Neuronal stem cell (in vitro differentiated cells): ENCODE results near the gene SCGB1A1.

ENCODE experiments used
- DNase-seq: peaks from one replicate; pipeline ENCODE4 v3.0.0-alpha.2; 2013; ENCODE audit warnings: low spot score
- H2AFZ ChIP-seq: one replicate; pipeline ENCODE4 v1.6.1; 2013; ENCODE audit warnings: mild to moderate bottlenecking, low read length, inconsistent platforms
- H2AK5ac ChIP-seq: 2 replicates; pipeline ENCODE4 v1.6.1; 2013; ENCODE audit warnings: low read depth, mild to moderate bottlenecking, inconsistent platforms, low read length, moderate library complexity, mixed read lengths
- H2BK120ac ChIP-seq: 2 replicates; pipeline ENCODE4 v1.6.1; 2013; ENCODE audit warnings: low read depth, mild to moderate bottlenecking, inconsistent platforms, low read length, moderate library complexity, mixed read lengths
- H2BK12ac ChIP-seq: one replicate; pipeline ENCODE4 v1.6.1; 2013; ENCODE audit warnings: low read length, inconsistent platforms
- H2BK15ac ChIP-seq: 2 replicates; pipeline ENCODE4 v1.6.1; 2013; ENCODE audit warnings: mild to moderate bottlenecking, low read length, inconsistent platforms, mixed read lengths
- H2BK5ac ChIP-seq: one replicate; pipeline ENCODE4 v1.6.1; 2013; ENCODE audit warnings: inconsistent platforms, mild to moderate bottlenecking, low read length, moderate library complexity
- H3K14ac ChIP-seq: one replicate; pipeline ENCODE4 v1.6.1; 2013; ENCODE audit warnings: low read length, inconsistent platforms
- H3K18ac ChIP-seq: 2 replicates; pipeline ENCODE4 v1.6.1; 2013; ENCODE audit warnings: low read length, inconsistent platforms
- H3K23ac ChIP-seq: 2 replicates; pipeline ENCODE4 v1.6.1; 2013; ENCODE audit warnings: low read depth, mild to moderate bottlenecking, mixed read lengths, low read length, inconsistent platforms; ENCODE audit not compliant: poor library complexity
- H3K27ac ChIP-seq: replicated peaks from 3 replicates; pipeline ENCODE4 v1.5.1; 2013; ENCODE audit warnings: low read length, inconsistent platforms
- H3K27me3 ChIP-seq, 3 experiments: 2 replicates each; pipeline ENCODE4 v1.6.1; 2013; ENCODE audit warnings: low read length in 3 of 3, mild to moderate bottlenecking in 2 of 3, inconsistent platforms in 1 of 3, low read depth in 1 of 3, mixed read lengths in 1 of 3, moderate library complexity in 1 of 3; ENCODE audit not compliant: control insufficient read depth in 3 of 3, insufficient read depth in 3 of 3
- H3K36me3 ChIP-seq, 2 donors: replicated peaks in 1 of 2; 2 replicates each; pipeline ENCODE4 v1.6.1; 2013; ENCODE audit warnings: low read length in 2 of 2; ENCODE audit not compliant: control insufficient read depth in 2 of 2, insufficient read depth in 2 of 2
- H3K4ac ChIP-seq: 2 replicates; pipeline ENCODE4 v1.6.1; 2013; ENCODE audit warnings: inconsistent platforms, mild to moderate bottlenecking, low read length, moderate library complexity
- H3K4me1 ChIP-seq, 2 donors: 1 replicate in 1 of 2; 2 replicates in 1 of 2; pipeline ENCODE4 v1.6.1; 2013; ENCODE audit warnings: low read length in 2 of 2, low read depth in 1 of 2; ENCODE audit not compliant: control insufficient read depth in 2 of 2, insufficient read depth in 1 of 2
- H3K4me2 ChIP-seq: one replicate; pipeline ENCODE4 v1.6.1; 2013; ENCODE audit warnings: mild to moderate bottlenecking, low read length, inconsistent platforms; ENCODE audit not compliant: insufficient read depth, poor library complexity, severe bottlenecking
- H3K4me3 ChIP-seq, 2 donors: 2 replicates each; pipeline ENCODE4 v1.5.1; 2013; ENCODE audit warnings: low read length in 2 of 2, mild to moderate bottlenecking in 2 of 2, inconsistent platforms in 1 of 2, moderate library complexity in 1 of 2
- H3K79me1 ChIP-seq: one replicate; pipeline ENCODE4 v1.6.1; 2013; ENCODE audit warnings: low read depth, mild to moderate bottlenecking, inconsistent platforms, low read length, moderate library complexity
- H3K9ac ChIP-seq: one replicate; pipeline ENCODE4 v1.6.1; 2013; ENCODE audit warnings: mild to moderate bottlenecking, low read depth, low read length, inconsistent platforms; ENCODE audit not compliant: poor library complexity
- H3K9me3 ChIP-seq, 2 donors: replicated peaks in 1 of 2; 2 replicates each; pipeline versions ENCODE3 to v1.6.1; 2013; ENCODE audit warnings: low read length in 2 of 2, mild to moderate bottlenecking in 2 of 2, inconsistent platforms in 1 of 2, low read depth in 1 of 2, mixed read lengths in 1 of 2, moderate library complexity in 1 of 2; ENCODE audit not compliant: control insufficient read depth in 2 of 2, insufficient read depth in 1 of 2
- H4K8ac ChIP-seq: one replicate; pipeline ENCODE4 v1.6.1; 2013; ENCODE audit warnings: low read depth, mild to moderate bottlenecking, inconsistent platforms, low read length, moderate library complexity
- H4K91ac ChIP-seq: one replicate; pipeline ENCODE4 v1.6.1; 2013; ENCODE audit warnings: low read length, low read depth, mild to moderate bottlenecking, inconsistent platforms; ENCODE audit not compliant: poor library complexity
- WGBS, 2 donors: extraction: QIAGEN DNeasy Blood & Tissue Kit; methylation state at CpG; one replicate each; pipeline ENCODE4 v1.1.7; 2013; ENCODE audit warnings: missing lambda C conversion rate in 2 of 2, mixed read lengths in 1 of 2; ENCODE audit not compliant: insufficient read length in 2 of 2, insufficient replicate concordance in 1 of 2; ENCODE audit errors: extremely low coverage in 2 of 2; 5-methylcytosine and 5-hydroxymethylcytosine counted together

The SCGB1A1 gene

GRCh38 chr11:62471603-62472002 lies 52.8 kb downstream of the SCGB1A1 start:
- no peaks in the 10 kb centered on the region for H3K79me1 ChIP-seq
- H4K8ac ChIP-seq, result no peak overlapping the region
- no peaks in the 10 kb centered on the region for H3K9me3 ChIP-seq
- H4K91ac ChIP-seq, result no peak overlapping the region
- peak overlapping the region; percentile 93 for H2BK15ac ChIP-seq
- no peak for DNase-seq
- no peak overlapping the region for H3K23ac ChIP-seq
- no peaks in the 10 kb centered on the region for H3K36me3 ChIP-seq
- no peak overlapping the region for H3K9ac ChIP-seq
- no peak overlapping the region for H3K4me2 ChIP-seq
- H3K18ac ChIP-seq, result peak overlapping the region; percentile 80
- no peaks in the 10 kb centered on the region for H3K27me3 ChIP-seq
- peak overlapping the region; percentile 73 for H2BK12ac ChIP-seq
- no peak overlapping the region for H2AFZ ChIP-seq
- H2AK5ac ChIP-seq, result peak overlapping the region; percentile 94
- H3K4ac ChIP-seq, result no peak overlapping the region
- H3K4me1 ChIP-seq, result peaks cover 0 to 7% of the 10 kb centered on the region in 2 donors
- H2BK120ac ChIP-seq, result no peak overlapping the region
- no peak overlapping the region for H3K4me3 ChIP-seq
- H3K27ac ChIP-seq, result no peak overlapping the region
- peak overlapping the region; percentile 75 for H2BK5ac ChIP-seq
- H3K14ac ChIP-seq, result no peak overlapping the region
- no CpG with 5 or more reads among the region's 7 CpGs for WGBS, 2 donors

GRCh38 chr11:62472063-62472884 lies 53.4 kb downstream of the SCGB1A1 start:
- Histone ChIP-seq H2BK15ac (peak overlapping the region; percentile 93), H2AK5ac (peak overlapping the region; percentile 94), H4K91ac (no peak overlapping the region), H3K23ac (no peak overlapping the region), H3K4me2 (no peak overlapping the region), H2BK12ac (peak overlapping the region; percentile 73), H4K8ac (no peak overlapping the region), H2AFZ (no peak overlapping the region), H3K27ac (no peak overlapping the region), H3K18ac (peak overlapping the region; percentile 80), H3K4me3 (no peak overlapping the region), H3K9ac (no peak overlapping the region), H3K4me1 (peaks cover 0 to 7% of the 10 kb centered on the region in 2 donors), H3K4ac (no peak overlapping the region), H2BK5ac (peak overlapping the region; percentile 75), H3K14ac (peak overlapping the region; percentile 40), H3K9me3 (no peaks in the 10 kb centered on the region), H2BK120ac (no peak overlapping the region), H3K36me3 (no peaks in the 10 kb centered on the region), H3K27me3 (no peaks in the 10 kb centered on the region), H3K79me1 (no peaks in the 10 kb centered on the region)
- no CpG with 5 or more reads among the region's 9 CpGs for WGBS, 2 donors
- no peak for DNase-seq
